Right lobe of liver (tissue), 6 donors: Measurements from ENCODE around the gene BTG2. TPM values are rescaled to one million over a fixed set of nuclear protein-coding genes. Genes with fewer than 3 reads are reported as not detected.

Experiments
- ATAC-seq, 4 donors: fragments of 200-7000 bp; cut with Tn5 transposase; one replicate each; pipeline ENCODE4 v1.9.1; 2020; ENCODE audit warnings: mild to moderate bottlenecking in 4 of 4, moderate library complexity in 4 of 4
- DNase-seq, 3 donors: peaks; one replicate each; pipeline ENCODE4 v3.0.0-alpha.2; 2020
- H3K27ac ChIP-seq, 3 donors: fragments of 200-600 bp; one replicate each; pipeline ENCODE4 v1.8.0; 2022
- H3K27me3 ChIP-seq, 2 donors: fragments of 200-600 bp; one replicate each; pipeline ENCODE4 v1.8.0; 2022
- H3K36me3 ChIP-seq, 4 donors: fragments of 200-600 bp; sonication (generic) in 1 of 4; one replicate each; pipeline versions ENCODE4 v1.5.1 to v1.8.0; 2017 to 2022; ENCODE audit warnings: control low read depth in 1 of 4
- H3K4me1 ChIP-seq, 4 donors: fragments of 200-600 bp; sonication (generic) in 1 of 4; one replicate each; pipeline versions ENCODE4 v1.5.1 to v1.8.0; 2017 to 2022; ENCODE audit warnings: control low read depth in 1 of 4
- H3K4me3 ChIP-seq, 3 donors: fragments of 200-600 bp; one replicate each; pipeline ENCODE4 v1.8.0; 2022
- H3K9me3 ChIP-seq, 4 donors: fragments of 200-600 bp; sonication (generic) in 1 of 4; one replicate each; pipeline versions ENCODE4 v1.5.1 to v1.8.0; 2017 to 2022; ENCODE audit warnings: control low read depth in 1 of 4
- POLR2A ChIP-seq: fragments of 450-650 bp; IDR thresholded peaks from one replicate; pipeline ENCODE4 v1.6.1; 2017; ENCODE audit warnings: antibody characterized with exemption, mild to moderate bottlenecking
- WGBS: methylation state at CpG from one replicate; pipeline ENCODE4 v1.1.6; 2018; ENCODE audit warnings: low coverage, low lambda C conversion rate; ENCODE audit not compliant: insufficient coverage; ENCODE audit errors: missing lambda C conversion rate; 5-methylcytosine and 5-hydroxymethylcytosine counted together
- intact Hi-C, 2 donors: fragments of 100-400 bp; cut with DNase I; formaldehyde crosslinking; loops; one replicate each; pipeline versions ENCODE4 v1.11.2 to v1.14.1; 2022
- total RNA-seq, 6 experiments: library from RNA; depleted of rRNA in 2 of 6; stranded (reverse); fragments of >200 nt in 2 of 6; fragmentation: NEBNext Ultra II Directional in 3 of 6; extraction: Animal tissue kit (Norgen Biotek cat#: 25700) in 3 of 6; gene quantifications; one replicate each; pipeline versions ENCODE4 v1.1.0 to v1.2.4, GENCODE V29; 2016 to 2023
- TF ChIP-seq, protein P1 (sequence below), 4 donors: fragments of 200-600 bp in 3 of 4; fragments of 450-650 bp in 1 of 4; IDR thresholded peaks; one replicate each; pipeline versions ENCODE4 v1.5.1 to v1.8.0; 2016 to 2022; ENCODE audit warnings: antibody characterized with exemption in 4 of 4, mild to moderate bottlenecking in 2 of 4
- donor health status: DM: no; HTN: yes; CAD: no.
- donor health status: DM: no; HTN: no; CAD: no.
- donor health status: DM: no; HTN: no; CAD: no.
- donor health status: DM: no; HTN: yes; CAD: no.
- donor health status: DM: no; HTN: yes; CAD: no.

The BTG2 gene
- total RNA-seq, 6 experiments from 2014 or later: 2.0 to 11.2 (median 5.4) TPM

DNA sequence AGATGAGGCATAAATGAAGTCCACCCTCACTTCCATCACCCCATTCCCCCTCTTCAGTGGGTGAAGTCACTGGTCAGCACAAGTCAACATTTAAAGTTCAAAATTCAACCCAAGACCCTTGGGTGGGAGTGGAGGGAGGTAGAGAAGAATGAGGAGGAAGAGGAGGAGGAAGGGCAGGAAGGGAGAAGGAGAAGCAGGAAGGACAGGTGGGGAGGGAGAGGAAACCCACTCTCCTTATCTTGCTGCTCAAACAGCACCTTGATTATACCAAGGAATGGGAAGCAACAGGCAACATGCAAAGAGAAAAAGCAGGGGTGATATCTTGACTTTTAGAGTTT, 4.0 kb upstream of the BTG2 start:
- intact Hi-C loops: no loop called here
- no peak for TF ChIP-seq POLR2A
- TF ChIP-seq, protein P1, sequence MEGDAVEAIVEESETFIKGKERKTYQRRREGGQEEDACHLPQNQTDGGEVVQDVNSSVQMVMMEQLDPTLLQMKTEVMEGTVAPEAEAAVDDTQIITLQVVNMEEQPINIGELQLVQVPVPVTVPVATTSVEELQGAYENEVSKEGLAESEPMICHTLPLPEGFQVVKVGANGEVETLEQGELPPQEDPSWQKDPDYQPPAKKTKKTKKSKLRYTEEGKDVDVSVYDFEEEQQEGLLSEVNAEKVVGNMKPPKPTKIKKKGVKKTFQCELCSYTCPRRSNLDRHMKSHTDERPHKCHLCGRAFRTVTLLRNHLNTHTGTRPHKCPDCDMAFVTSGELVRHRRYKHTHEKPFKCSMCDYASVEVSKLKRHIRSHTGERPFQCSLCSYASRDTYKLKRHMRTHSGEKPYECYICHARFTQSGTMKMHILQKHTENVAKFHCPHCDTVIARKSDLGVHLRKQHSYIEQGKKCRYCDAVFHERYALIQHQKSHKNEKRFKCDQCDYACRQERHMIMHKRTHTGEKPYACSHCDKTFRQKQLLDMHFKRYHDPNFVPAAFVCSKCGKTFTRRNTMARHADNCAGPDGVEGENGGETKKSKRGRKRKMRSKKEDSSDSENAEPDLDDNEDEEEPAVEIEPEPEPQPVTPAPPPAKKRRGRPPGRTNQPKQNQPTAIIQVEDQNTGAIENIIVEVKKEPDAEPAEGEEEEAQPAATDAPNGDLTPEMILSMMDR (IDR thresholded peaks at IDR 0.05): no peak
- ATAC-seq (no peak), DNase-seq (no peak)
- H3K9me3 ChIP-seq: no peaks in the 10 kb centered on the region
- no peaks in the 10 kb centered on the region for H3K4me1 ChIP-seq
- no peaks in the 10 kb centered on the region for H3K27me3 ChIP-seq
- no peak overlapping the region for H3K4me3 ChIP-seq
- H3K27ac ChIP-seq: no peak overlapping the region
- no peaks in the 10 kb centered on the region for H3K36me3 ChIP-seq

DNA sequence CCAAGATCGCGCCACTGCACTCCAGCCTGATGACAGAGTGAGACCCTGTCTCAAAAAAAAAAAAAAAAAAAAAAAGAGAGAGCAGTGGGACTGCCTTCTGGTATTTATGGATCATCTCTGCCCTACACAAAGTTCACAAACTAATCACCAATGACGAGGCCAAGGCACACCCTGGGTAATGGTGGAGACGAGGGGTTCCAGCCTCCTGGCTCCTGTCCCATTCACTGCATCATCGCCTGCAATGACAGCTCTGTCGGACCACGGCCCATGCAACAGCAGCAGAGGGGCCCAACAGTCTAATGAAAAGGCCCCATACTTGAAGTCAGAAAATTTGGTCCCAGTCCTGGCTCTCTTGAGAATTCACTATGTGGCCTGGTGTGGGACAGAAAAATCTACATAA, 2.9 kb upstream of the BTG2 start:
- 82% methylated on average over 3 of the region's 7 CpGs for WGBS

GRCh38 chr1:203302894-203303293, 2.4 kb upstream of the BTG2 start:
- no peak overlapping the region for H3K27ac ChIP-seq
- no peaks in the 10 kb centered on the region for H3K27me3 ChIP-seq
- no peaks in the 10 kb centered on the region for H3K36me3 ChIP-seq
- no peak for TF ChIP-seq POLR2A
- TF ChIP-seq, protein P1 (IDR thresholded peaks at IDR 0.05): no peak
- ATAC-seq (no peak), DNase-seq (no peak)
- H3K4me1 ChIP-seq: no peaks in the 10 kb centered on the region
- 88% methylated on average over 3 of the region's 3 CpGs for WGBS
- intact Hi-C loops: no loop called here
- H3K9me3 ChIP-seq: no peaks in the 10 kb centered on the region
- H3K4me3 ChIP-seq: no peak overlapping the region

More for the DNA sequence above, 2.9 kb upstream of the BTG2 start:
- H3K4me3 ChIP-seq: no peak overlapping the region
- H3K9me3 ChIP-seq: no peaks in the 10 kb centered on the region
- no peak overlapping the region for H3K27ac ChIP-seq
- H3K36me3 ChIP-seq: no peaks in the 10 kb centered on the region
- DNase-seq (no peak), ATAC-seq (no peak)
- intact Hi-C loops: no loop called here
- no peaks in the 10 kb centered on the region for H3K27me3 ChIP-seq
- TF ChIP-seq, protein P1 (IDR thresholded peaks at IDR 0.05): no peak
- TF ChIP-seq POLR2A: no peak
- H3K4me1 ChIP-seq: no peaks in the 10 kb centered on the region

GRCh38 chr1:203304391-203304918, 864 bp upstream of the BTG2 start:
- 81% methylated on average over 6 of the region's 9 CpGs for WGBS
- Histone ChIP-seq H3K27me3 (no peaks in the 10 kb centered on the region), H3K4me1 (no peaks in the 10 kb centered on the region), H3K36me3 (no peaks in the 10 kb centered on the region), H3K4me3 (peak overlapping the region in 1 of 3 donors; percentile 79), H3K9me3 (no peaks in the 10 kb centered on the region), H3K27ac (peak overlapping the region; percentile 90 to 96 (median 92))
- intact Hi-C loops: no loop called here
- no peak for TF ChIP-seq POLR2A
- TF ChIP-seq, protein P1 (IDR thresholded peaks at IDR 0.05): no peak
- no peak for ATAC-seq
- peak in 1 of 3 donors; percentile 24 for DNase-seq

- WGBS: no CpG with 5 or more reads among the region's 21 CpGs
- Histone ChIP-seq H3K27ac (peak overlapping the region; percentile 93 to 97 (median 96)), H3K36me3 (no peaks in the 10 kb centered on the region), H3K27me3 (no peaks in the 10 kb centered on the region), H3K9me3 (no peaks in the 10 kb centered on the region), H3K4me3 (peak overlapping the region; percentile 79 to 89 (median 88)), H3K4me1 (no peaks in the 10 kb centered on the region)
- intact Hi-C loops: no loop called here
- TF ChIP-seq, protein P1 (IDR thresholded peaks at IDR 0.05): no peak
- no peak for TF ChIP-seq POLR2A
- ATAC-seq (peak; percentile 2 to 27 (median 16)), DNase-seq (peak in 1 of 3 donors; percentile 57)
Measured at GRCh38 chr1:203305809-203306088, 430 bp downstream of the BTG2 start.
